ENCODE results near the gene CX3CL1.
A peak's percentile ranks its signal among the peaks of the same experiment; 100 is the strongest.

The CX3CL1 gene

DNA sequence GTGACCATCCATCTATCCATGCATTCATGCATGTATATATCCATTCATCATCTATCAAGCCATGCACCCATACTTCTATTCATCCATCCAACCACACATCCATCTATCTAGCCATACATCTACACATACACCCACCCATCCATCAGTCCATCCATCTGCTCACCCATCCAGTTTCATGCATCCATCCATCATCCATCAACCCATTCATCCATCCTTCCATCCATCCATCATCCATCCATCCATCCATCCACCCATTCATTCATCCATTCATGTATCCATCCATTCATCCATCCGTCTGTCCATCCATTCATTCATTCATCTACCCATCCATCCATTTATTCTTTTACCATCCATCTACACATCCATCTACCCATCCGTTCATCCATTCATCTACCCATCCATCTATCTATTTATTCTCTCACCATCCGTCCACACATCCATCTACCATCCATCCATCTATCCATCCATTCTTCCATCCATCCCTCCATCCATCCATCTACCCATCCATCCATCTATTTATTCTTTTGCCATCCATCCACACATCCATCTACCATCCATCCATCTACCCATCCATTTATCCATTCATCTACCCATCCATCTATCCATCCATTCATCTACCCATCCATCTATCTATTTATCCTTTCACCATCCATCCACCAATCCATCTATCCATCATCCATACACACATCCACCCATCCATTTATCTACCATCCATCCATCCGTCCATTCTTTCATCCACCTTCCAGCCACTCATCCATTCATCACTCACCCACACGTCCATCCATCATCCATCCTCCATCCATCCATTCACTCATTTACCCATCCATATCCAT is 35.4 kb downstream of the CX3CL1 start:
- no peak for DNase-seq

DNA sequence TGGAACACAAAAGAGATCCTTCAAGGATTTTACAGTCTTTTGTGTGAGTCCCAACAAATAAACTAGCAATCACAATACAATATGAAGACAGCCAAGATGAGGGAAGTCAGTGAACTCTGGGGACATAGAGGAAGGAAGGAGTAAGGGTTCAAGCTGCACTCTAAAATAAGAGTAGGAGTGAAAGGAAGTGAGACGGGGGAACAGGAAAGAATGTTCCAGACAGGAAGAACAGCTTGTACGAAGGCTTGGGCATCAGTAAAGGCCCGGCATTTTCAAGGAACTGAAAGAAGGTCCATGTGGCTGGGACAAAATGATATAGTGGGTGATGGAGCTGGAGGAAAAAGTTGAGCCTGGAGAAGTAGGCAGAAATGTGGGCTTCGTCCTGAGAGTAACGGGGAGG is 36.8 kb downstream of the CX3CL1 start:
- DNase-seq, result no peak

DNA sequence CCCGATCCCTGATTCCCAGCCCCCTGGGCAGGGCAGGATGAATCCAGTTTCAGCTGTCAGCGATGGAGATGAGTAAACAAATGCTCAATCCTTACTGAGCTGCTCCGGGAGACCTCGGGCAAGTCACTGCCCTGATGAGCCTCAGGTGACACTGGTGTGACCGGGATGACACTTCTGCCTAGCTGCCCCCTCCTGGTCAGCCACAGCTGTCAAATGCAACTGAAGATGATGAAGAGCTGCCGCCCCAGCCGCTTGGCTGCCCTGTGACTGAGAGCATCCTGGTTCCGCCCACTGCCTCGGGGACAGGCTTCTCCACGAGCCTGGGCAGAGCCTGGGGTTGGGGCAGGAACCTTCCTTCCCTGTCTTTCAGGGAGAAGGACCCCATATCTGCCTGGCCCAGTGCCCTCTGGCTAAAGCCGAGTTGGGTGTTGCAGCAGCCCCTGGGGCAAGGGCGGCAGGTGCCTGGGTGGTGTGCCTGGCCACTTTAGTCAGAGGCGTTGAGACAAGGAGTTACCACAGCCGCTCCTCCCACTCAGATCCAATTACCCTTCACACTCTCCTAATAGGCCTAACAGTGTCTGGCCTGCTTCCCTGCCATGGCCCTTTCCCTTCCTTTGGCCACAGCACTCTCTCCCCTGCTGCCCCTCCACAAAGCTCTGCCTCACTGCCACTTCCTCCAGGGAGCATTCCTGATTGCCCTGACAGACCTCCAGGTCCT is 37.7 kb downstream of the CX3CL1 start:
- peak in 1 of 3 experiments; percentile 45 for DNase-seq

DNA sequence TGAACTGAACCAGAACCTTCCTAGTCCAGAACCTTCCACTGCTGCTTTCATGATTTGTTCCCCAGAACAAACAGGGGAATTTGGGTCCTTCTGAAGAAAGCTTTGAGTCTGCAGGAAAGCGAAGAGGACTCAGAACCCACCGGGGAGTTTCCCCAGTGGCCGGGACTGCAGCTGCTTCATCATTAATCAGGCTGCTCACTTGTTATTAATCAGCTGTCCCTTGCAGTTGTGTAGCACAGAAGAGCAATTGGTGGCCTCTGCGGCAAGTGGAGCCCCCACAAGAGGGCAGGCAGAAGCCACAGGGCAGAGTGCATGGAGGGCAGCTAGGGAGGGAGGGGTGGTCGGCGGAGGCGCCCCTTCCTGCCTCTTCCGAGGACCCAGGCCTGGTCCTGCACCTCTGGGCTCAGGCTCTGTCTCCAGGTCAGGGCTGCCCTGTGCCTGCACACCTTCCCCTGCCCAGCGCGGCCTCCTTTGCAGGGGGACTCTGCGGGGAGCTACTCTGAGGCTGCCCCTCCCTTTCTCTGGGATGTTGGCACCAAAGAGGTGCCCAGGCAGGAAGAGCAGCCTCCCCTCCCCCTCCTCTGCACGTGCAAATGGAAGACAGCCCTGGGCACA is 39.2 kb downstream of the CX3CL1 start:
- no peak for DNase-seq

DNA sequence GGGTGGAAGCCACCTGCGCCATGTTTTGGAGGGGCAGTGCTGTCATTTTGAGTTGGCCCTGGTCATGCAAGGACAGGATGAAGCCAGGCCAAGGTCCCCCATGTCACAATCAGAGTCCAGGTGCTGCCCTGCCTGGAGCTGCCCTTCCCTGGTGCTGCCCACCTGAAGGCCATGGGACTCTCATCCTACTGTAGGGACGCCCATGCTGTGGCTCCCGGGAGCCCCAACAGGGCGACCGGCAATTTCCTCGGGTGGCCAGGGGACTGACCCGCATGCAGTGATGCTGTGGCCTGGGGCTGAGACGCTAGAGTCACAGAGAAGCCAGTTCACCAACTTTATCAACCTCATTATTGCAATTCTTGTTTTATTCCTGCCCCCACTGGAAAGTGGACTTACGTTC is 40.3 kb downstream of the CX3CL1 start:
- DNase-seq, result no peak

DNA sequence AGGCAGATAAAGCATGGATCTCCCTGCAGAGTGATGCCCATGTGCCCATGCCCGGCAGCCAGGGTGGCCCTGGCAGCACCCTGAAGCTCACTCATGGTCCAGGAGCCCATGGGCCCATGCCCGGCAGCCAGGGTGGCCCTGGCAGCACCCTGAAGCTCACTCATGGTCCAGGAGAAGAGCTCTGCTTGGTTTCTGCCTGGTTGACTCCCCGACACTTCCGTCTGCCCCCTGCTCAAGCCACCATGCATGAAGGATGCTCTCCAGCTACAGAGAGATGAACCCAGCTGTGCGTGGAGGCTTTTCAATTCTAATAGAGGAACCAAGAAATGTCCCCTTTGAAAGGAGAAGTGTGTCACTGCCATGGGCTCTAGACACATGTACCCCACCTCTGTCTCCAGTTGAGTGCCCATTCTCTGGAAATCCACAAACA is 41.0 kb downstream of the CX3CL1 start:
- DNase-seq, result no peak

DNA sequence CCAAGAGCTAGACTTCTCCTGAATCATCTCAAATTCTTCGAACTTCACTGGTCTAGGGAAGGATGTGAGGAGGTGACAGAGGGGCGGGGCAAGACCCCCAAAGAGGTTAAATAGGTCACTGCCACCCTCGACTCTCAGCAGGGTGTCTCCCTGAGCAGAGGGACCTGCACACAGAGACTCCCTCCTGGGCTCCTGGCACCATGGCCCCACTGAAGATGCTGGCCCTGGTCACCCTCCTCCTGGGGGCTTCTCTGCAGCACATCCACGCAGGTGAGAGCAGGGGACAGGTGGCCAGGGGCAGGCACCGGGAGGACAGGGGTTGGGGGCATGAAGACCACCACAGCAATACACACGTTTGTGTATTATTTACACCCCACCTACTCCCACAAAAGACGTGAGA is 41.4 kb downstream of the CX3CL1 start:
- DNase-seq, result no peak

DNA sequence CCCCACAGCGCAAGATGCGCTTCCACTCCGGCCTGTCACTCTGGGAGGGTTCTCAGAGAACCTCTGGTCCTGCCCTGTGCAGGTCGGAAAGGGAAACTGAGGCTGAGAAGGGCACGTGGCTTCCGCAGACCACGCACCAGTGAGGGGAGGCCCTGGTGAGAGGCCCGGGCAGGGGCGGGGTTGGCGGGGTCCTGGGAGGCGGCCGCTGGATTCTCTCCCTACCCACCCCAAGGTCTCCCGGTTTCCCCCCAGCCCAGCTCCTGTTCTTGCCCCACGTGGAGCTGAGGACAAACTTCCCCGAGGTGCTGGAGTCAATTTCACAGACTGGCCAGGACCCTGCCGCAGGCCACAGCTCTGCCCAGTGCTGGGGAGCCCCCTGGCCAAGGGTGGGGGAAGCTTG is 43.8 kb downstream of the CX3CL1 start:
- DNase-seq, result no peak

DNA sequence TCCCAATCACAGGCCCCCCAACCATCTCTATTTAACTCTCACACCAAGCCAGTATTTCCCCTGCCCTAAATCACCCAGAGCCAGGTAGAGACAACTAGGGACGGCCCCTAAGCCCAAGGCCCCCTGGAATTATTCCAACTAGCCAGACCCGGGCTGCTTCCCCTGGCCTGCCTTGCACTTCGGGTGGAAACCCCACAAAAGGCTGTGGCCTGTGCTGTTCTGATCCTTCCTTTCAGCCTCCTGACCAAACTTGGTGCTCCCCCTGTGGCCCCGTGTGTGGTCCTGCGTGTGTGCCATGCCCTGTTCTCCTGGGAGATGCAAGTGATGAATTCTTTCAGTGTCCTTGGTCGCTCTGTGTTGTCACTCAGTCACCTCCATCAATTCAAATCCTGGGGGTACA is 47.2 kb downstream of the CX3CL1 start:
- no peak for DNase-seq

DNA sequence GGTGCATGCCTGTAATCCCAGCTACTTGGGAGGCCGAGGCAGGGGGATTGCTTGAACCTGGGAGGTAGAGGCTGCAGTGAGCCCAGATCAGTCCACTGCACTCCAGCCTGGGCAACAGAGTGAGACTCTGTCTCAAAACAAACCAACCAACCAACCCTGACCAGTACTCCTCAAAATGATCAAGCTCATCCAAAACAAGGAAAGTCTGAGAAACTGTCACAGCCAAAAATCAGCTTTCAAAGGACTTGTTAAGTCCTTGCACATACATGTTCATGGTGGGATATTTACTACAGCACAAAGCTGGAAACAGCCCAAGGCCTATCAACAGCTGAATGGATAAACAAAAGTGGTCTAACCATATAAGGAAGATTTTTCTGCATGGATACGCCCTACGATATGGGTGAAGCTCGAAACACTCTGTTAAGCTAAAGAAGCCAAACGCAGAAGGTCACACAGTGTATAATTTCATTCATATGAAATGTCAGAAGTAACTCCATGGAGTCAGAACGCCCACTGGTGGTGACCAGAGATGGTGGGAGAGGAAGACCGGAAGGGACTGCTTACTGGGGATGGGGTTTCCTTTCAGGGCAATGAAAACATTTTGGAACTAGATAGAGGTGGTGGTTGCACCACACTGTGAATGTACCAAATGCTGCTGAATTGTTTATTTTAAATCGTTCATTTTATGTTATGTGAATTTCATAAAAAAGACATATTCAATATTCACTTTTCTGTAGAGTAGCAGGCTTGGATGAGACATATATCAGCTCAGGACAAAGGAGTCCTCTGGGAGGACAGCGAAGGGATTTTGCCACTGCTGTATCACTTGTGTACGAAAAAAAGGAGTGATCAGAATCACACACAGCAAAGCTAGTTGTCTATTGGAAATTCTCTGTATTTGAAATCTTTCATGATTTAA is 50.0 kb downstream of the CX3CL1 start:
- DNase-seq, result peak in 1 of 3 experiments; percentile 43

DNA sequence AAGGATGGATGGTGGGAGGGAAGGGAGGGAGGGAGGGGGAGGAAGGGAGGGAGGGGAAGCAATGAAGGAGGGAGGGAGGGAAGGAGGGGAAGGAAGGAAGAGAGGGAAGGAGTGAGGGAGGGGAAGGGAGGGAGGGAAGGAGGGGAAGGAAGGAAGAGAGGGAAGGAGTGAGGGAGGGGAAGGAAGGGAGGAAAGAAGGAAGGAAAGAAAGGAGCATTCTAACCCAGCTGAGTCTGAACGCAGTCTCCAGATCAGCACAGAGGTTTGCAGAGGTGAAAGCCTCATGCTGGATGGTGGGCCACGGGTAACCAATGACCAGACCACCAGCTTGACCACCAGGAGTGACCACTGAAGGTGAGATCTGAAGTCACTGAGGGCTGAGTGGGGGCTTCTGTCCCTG is 50.9 kb downstream of the CX3CL1 start:
- DNase-seq, result no peak

DNA sequence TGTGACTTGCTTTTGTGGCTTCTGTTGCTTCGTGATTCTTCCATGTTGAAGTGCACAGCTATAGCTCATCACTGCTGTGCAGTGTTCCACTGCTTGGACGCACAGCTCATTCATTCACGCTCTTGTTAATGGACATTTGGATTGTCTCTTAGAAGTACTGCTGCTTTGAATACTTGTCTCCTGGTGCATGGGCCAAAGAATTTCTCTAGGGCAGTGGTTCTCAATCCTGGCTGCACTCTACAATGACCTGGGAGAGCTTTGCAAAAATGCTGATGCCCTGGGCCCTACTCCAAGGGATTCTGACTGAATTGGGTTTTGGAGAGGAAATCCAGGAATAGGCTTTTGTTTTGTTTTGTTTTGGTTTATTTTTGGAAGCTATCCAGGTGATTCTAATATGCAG is 52.3 kb downstream of the CX3CL1 start:
- no peak for DNase-seq

DNA sequence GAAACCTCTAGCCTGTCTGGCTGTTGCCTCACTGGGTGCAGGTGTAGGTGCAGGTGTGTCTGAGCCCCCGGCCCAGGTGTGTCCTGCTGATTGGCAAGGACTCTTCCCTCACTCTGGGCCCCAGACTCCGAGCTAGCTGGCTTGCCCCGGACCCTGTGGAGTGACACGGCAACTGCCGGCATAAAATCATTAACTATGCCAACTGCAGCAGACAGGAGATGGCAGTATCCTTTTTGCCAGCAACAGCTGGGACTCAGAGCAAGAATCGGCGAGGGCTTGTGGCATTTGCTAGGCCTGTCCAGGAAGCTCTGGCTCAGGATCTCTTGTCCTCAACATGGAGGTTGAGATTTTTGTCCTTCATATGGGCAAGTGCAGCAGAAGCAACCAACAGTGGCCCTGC is 54.1 kb downstream of the CX3CL1 start:
- DNase-seq, result no peak

DNA sequence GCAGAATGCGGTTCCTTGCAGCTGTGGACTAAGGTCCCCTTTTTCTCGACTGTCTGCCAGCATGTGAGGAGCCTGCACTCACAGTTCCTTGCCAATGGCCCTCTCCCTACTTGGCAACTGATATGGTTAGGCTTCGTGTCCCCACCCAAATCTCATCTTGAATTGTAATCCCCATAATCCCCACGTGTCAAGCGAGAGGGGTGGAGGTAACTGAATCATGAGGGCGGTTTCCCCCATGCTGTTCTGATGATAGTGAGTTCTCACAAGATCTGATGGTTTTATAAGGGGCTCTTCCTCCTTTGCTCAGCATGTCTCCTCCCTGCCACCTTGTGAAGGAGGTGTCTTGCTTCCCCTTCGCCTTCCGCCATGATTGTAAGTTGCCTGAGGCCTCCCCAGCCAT is 55.0 kb downstream of the CX3CL1 start:
- DNase-seq, result no peak

DNA sequence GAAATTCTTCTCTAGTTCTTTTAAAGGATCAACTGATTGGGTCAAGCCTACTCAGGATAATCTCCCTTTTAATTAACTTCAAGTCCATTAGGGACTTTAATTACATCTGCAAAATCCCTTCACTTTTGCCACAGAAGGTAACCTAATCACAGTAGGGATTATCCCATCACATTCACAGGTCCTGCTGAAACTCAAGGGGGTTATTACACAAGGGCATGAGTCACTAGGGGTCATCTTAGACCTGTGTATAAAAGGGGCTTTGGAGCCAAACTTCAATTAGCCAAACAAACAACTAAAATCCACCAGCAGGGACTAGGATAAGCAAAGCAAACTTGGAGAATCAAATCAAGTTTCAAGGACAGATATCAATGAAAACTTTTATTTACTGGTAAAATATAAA is 55.5 kb downstream of the CX3CL1 start:
- DNase-seq, result no peak

DNA sequence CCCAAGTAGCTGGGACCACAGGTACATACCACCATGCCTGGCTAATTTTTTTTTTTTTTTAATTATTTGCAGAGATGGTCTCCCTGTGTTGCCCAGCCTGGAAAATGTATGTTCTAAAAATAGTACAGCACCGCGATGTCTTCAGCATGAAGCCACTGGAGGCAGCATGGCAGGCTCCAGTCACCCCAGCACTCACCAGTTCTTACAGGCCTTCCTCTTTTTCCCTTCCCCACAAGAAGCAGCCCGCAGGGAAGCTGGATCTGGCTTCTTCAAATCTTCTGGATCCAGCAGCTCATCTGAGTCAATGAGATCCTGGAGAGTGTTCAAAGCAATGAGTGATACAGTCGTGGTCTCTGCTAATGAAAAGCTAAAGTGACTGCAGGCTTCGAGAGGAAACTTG is 58.7 kb downstream of the CX3CL1 start:
- no peak for DNase-seq

DNA sequence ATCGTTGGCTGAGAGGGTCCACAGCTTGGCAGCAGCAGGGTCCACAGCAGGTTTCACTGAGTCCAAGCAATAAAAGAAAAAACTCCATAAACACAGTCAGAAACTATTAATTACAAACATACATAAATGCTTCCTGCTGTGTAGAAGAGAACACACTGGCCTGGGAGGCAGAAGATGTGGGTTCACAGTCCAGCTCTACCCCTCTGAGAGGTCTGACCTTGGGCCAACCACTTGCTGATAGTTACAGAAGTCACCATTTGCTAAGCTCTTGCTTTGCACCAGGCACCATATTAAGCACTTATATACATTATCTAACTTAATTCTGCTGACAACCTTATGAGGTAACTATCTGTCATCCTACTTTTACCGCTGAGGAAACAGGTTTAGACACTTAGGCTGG is 60.2 kb downstream of the CX3CL1 start:
- no peak for DNase-seq

DNA sequence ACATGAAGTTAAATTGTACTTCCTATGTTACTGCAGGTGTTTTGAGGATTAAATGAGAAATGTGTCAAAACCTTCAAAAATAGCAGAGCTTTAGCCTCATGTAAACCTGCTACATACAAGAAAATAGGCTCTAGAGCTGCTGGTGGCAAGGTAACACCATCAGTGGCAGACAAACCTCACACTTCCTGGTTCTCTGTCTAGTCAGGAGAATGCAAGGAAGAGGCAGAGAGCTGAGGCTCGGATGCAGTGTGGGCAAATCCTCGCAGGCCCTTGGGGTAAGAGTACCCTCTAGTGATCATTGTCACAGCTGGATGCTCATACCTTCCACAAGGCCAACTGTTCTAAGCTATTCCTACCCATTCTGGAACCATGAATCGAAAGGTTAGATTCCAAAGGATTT is 60.7 kb downstream of the CX3CL1 start:
- DNase-seq, result no peak

DNA sequence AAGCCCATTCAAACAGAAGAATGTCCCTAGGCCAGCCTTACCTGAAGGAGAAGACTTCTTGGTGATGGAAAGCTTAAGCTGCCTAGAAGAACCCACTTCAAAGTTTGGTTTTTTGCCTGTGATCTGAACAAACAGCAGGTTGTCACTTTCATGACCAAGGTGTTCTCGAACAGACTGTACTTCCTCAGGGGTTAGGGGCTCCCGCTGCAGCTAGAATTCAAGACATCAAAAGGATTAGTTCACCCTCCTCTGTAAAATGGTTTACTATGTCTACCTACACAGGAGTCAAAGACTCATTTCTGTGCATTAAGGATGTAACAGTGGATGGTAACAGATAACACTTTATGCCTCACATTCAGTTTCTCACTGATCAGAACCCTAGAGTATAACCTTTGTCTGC is 61.7 kb downstream of the CX3CL1 start:
- no peak for DNase-seq
